NCI-H2227 (cell line): ENCODE data around the gene AQP11.
"Not testable (repeated sequence)": the region's sequence is repeated elsewhere in the genome, so short reads cannot be mapped to it uniquely, and the experiment has no call there.

Experiments used
- DNase-seq: peaks from one replicate; lab custom pipeline; 2025; ENCODE audit not compliant: unreplicated experiment; lab: John Stamatoyannopoulos, UW

The AQP11 gene

GRCh38 chr11:77589521-77590193 lies at the start of gene AQP11:
Gene AQP11 (plus strand): TSS chr11:77589953. CDS start chr11:77589993, 40 bp downstream.
- DNase-seq: peak; percentile 96

- DNase-seq: no peak
Measured at GRCh38 chr11:77542296-77542695, 47.5 kb upstream of the AQP11 start.

GRCh38 chr11:77547047-77547836 lies 42.5 kb upstream of the AQP11 start:
- no peak for DNase-seq

- DNase-seq: peak; percentile 76
Measured at GRCh38 chr11:77547863-77548551, 41.7 kb upstream of the AQP11 start.

- no peak for DNase-seq
Measured at GRCh38 chr11:77548552-77549445, 41.0 kb upstream of the AQP11 start.

DNA sequence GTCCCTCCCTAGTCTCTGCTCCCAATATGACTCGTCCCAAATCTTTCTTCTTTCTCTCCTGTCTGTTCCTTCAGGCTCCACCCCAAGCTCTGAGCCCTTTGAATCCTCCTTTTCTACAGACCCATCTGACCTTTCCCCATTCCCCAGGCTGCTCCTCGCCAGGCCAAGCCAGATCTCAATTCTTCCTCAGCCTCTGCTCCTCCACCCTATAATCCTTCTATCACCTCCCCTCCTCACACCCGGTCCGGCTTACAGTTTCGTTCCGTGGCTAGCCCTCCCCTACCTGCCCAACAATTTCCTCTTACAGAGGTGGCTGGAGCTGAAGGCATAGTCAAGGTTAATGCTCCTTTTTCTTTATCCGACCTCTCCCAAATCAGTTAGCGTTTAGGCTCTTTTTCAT lies 38.3 kb upstream of the AQP11 start:
- DNase-seq: not testable (repeated sequence)

DNA sequence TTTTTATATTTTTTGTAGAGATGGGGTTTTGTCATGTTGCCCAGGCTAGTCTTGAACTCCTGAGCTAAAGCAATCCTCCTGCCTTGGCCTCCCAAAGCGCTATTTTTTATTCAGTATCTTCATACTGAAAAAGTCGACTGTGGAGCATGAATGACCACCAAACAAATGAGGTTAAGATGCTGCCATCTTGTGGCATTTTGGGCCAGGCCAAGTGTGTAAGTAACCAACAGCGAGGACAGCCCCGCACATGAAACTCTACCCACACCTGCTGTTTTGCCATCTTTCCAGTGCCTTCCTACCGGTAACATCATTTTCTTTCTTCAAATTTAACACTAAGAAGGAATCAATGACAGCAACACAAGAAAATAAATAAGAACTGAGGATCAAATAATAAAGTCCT lies 32.2 kb upstream of the AQP11 start:
- no peak for DNase-seq

DNA sequence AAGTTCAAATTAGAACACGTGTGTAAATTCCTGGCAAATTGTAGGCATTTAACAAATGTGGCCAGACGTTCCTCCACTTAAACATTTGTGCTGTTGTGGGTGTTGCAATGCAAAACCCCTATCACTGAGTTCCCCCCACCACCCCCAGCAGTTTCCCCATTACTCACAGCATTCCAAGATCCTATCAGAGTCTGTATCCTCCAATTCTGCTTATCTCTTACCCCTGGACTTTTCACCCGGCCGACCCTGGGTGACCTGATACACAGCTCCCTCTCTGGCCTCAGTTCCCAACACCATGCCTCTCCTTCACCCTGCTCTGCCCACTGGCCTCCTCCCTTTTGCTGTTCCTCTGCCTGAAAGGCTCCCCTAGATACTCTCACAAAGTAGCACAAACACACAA lies 31.4 kb upstream of the AQP11 start:
- DNase-seq: no peak

DNA sequence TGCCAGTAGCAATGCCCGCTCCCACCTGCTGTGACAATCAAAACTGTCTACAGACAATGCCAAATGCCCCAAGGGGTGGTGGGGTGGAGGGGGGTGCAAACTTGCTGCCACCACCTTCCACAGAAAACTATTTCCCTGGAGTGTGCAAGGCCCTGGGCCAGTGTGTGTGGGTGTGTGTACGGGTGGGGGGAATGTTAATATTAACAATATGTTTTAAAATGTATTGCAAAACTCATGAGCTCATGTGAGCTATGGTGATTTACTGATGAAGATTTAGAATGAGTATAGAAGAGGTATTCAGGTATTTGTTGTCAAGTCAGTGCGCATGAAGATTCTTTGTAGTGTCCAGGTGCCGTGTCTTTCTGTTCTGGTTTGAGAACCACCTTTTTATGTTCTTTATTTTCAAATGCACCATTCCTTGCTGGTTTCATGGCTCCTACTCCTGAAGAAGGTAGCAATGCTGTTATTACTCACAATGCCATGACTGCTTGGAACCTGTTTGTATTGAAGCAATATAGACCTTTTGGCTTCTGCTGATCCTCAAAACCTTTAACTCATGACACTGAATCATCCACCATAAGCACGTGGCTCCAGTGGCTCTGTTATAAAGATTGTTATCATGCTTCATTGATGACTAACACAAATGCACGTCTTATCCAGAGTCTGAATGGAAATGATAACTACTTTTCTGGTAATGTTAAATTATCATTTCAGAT lies 29.9 kb upstream of the AQP11 start:
- no peak for DNase-seq

DNA sequence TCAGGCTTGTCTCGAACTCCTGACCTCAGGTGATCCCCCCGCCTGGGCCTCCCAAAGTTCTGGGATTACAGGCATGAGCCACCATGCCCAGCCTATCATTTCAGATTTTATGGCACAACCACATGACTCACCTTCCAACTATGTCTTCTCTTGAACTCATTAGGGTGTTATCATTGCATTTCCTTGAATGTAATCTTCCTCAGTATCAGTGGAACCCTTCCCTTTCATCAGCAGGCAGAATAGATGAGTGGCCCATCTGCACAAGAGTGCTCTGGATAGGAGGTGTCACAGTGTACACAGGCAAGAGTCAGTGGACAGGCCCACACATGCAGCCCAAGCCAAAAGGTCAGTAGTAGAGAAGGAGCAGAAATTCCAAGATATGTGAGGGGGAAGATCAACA lies 29.1 kb upstream of the AQP11 start:
- DNase-seq: no peak

GRCh38 chr11:77561257-77561656 lies 28.5 kb upstream of the AQP11 start:
- no peak for DNase-seq

DNA sequence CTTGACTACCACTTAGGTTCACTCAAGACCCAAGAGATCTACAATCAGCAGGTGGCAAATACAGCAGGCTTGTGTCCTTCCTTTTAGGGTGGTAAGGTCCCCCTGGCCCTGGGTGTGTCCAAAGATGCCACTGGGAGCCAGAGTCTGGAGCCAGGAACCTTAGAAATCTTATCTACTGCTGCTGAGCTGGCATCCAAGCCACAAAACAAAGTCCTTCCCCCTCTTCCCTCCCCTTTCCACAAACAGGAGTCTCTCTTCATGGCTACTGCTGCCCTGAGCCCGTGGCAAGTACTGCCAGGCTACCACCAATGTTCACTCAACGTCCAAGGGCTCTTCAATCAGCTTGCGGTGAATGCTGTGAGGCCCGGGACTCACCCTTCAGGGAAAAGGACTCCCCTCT lies 21.4 kb upstream of the AQP11 start:
- DNase-seq: no peak

DNA sequence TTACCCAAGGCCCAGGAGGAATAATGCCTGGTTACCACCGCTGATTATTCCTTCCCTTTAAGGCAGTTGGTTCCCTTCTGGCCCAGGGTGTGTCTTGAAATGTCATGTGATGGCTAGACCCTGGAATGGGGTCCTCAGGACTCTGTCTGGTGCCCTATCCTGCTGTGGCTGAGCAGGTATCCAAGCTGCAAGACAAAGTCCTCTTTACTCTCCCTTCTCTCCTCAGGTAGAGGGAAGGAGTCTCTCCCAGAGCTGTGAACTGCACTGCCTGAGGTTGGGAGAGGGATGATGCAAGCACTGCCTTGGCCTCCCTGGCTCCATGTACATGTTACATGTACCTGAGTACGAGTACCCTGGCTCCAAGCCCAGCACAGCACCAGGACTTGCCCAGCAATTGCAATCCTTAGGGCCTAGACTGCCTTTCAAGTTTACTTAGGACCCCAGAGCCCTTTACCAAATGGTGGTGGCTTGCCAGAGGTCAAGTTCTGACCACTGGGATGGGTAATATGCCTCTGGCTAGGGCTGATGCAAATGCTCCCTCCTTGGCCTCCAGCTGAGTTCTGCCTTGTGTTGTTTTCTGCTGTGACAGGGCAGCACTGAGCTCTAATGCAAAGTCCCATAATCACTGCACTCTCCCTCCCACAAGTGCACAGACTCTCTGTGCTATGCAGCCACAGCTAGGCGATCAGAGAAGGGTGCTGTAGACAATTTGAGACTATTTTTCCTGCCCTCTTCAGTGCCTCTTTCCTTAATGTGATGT lies 20.7 kb upstream of the AQP11 start:
- no peak for DNase-seq

DNA sequence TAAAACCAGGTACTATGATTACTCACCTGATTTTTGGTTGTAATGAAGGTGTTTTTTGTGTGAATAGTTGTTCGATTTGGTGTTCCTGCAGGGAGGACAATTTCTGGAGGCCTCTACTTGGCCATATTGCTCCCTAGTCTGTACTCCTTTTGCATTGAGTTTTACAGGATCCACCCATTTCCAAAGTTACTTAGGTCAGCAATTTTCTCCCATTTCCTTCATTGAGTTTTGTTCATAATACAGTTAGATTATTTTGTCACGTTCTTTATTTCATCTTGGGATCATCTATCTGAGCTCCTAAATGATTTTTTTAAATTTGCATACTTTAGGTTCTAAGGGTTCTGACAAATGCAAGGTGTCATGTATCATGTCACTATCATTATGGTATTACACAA lies 20.1 kb upstream of the AQP11 start:
- no peak for DNase-seq

GRCh38 chr11:77570896-77571295 lies 18.9 kb upstream of the AQP11 start:
- DNase-seq: not testable (repeated sequence)

DNA sequence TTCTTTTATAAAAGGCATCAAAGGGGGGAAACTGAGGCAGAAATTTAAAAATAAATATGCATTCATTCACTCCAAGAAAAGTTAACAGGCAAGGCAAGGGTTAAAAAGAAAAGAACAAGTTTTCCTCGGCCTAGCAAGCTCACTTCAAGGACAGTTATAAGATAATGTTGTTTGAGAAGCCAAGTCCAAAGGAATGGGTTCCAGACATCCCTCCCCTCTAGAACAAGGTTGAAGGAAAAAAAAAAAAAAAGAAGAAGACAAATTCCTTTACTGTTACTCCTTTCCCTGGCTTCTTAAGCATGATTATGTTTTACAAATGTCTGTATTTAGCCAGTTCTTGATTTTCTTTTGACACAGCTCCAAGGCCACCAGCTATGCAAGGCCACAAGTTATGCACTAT lies 14.3 kb upstream of the AQP11 start:
- not testable (repeated sequence) for DNase-seq

DNA sequence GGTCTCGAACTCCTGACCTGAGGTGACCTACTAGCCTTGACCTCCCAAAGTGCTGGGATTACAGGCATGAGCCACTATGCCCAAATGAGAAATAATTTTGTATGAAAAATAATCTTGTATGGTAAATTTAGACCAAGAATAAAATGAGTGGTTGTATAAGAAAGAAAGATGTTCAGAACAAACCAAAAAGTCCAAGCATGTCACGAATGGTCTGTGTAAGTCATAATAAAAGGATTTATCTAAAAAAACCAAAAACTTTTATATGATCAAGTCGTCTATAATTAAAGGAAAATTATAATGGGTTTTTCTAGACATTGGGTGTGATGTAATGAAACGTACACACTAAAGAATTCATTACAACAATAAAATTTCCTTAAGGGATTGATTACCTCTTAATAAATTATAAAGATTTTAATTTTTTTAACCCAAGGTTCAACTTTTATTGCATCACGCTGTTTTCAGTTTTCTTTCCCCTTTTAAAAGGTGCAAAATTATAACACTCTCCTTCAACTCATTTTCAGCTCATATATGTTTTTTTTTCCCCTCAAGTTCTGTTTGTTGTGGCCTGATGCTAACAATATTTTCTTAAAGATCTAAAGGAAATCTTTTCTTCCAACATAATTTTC lies 8.9 kb upstream of the AQP11 start:
- peak; percentile 59 for DNase-seq

DNA sequence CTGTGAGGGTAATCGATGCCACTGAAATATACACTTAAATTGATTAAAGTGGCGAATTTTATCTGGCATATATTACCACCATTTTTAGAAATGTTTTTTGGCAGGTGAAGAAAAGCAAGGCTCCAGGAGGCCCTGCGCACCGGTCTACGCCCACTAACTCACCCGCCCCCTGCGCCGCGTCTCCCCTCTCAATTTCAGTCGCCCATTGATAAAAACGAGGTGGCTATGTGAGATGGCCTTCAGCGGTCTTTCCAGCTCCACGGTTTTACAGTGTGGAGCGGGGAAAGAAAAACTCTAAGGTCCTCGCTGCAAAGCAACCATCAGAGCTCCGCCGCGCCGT lies 602 bp upstream of the AQP11 start:
- DNase-seq: no peak

DNA sequence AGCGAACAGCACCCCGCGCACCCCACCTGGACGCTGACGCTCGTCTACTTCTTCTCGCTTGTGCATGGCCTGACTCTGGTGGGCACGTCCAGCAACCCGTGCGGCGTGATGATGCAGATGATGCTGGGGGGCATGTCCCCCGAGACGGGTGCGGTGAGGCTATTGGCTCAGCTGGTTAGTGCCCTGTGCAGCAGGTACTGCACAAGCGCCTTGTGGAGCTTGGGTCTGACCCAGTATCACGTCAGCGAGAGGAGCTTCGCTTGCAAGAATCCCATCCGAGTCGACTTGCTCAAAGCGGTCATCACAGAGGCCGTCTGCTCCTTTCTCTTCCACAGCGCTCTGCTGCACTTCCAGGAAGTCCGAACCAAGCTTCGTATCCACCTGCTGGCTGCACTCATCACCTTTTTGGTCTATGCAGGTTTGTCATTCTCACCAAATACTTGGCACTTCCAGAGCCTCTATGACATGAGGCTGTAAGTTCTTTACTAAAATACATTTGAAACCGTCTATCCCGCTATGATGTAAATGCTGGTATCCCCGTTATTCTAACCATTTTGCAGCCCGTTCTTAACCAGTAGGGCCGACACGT lies 535 bp downstream of the AQP11 start:
- DNase-seq: peak; percentile 84
